T-cell (primary cell): ENCODE results near the gene ERN1. TPM values are rescaled to one million over a fixed set of nuclear protein-coding genes. Genes with fewer than 3 reads are reported as not detected.

Source experiments
- ATAC-seq, 4 experiments: fragments of 200-7000 bp in 3 of 4; fragments of 150-1000 bp in 1 of 4; cut with Tn5 transposase; replicated peaks in 1 of 4; 1 replicate in 3 of 4; 2 replicates in 1 of 4; pipeline ENCODE4 v1.10.0; 2021; ENCODE audit warnings: moderate library complexity in 3 of 4, mild to moderate bottlenecking in 2 of 4, moderate number of reproducible peaks in 1 of 4
- CTCF ChIA-PET, 2 donors: fragments of 300-600 bp; sonication (Branson Sonifier 250); formaldehyde crosslinking; loops; one replicate each; lab custom pipeline; 2022; ENCODE audit warnings: antibody characterized with exemption in 2 of 2; lab: Charles Lee
- POLR2A ChIA-PET, 2 donors: fragments of 300-600 bp; sonication (Branson Sonifier 250); formaldehyde crosslinking; loops; one replicate each; lab custom pipeline; 2022; ENCODE audit warnings: antibody characterized with exemption in 2 of 2; lab: Charles Lee
- DNase-seq, 35 experiments: peaks; one replicate each; pipeline versions ENCODE4 v3.0.0 to v3.0.0-alpha.2; 2013 to 2023
- H3K27ac ChIP-seq: one replicate; pipeline ENCODE4 v1.5.1; 2013; ENCODE audit warnings: low read length
- H3K27me3 ChIP-seq, 2 experiments: replicated peaks in 1 of 2; 1 replicate in 1 of 2; 2 replicates in 1 of 2; pipeline versions ENCODE4 v1.6.1 to v1.7.0; 2013; ENCODE audit warnings: low read length in 1 of 2, mixed read lengths in 1 of 2; ENCODE audit not compliant: control insufficient read depth in 2 of 2, insufficient read depth in 2 of 2; ENCODE audit errors: extremely low read depth in 1 of 2
- H3K36me3 ChIP-seq, 2 donors: 1 replicate in 1 of 2; 2 replicates in 1 of 2; pipeline versions ENCODE4 v1.6.1 to v1.7.0; 2013; ENCODE audit warnings: low read length in 1 of 2; ENCODE audit not compliant: control insufficient read depth in 2 of 2, insufficient read depth in 1 of 2; ENCODE audit errors: extremely low read depth in 1 of 2
- H3K4me1 ChIP-seq, 2 experiments: 1 replicate in 1 of 2; 2 replicates in 1 of 2; pipeline versions ENCODE4 v1.6.1 to v1.7.0; 2013; ENCODE audit warnings: low read length in 2 of 2, mixed read lengths in 1 of 2; ENCODE audit not compliant: insufficient read depth in 2 of 2, control insufficient read depth in 1 of 2; ENCODE audit errors: extremely low read depth in 1 of 2
- H3K4me3 ChIP-seq, 2 donors: 1 replicate in 1 of 2; 2 replicates in 1 of 2; pipeline versions ENCODE4 v1.5.1 to v1.7.0; 2013; ENCODE audit warnings: mild to moderate bottlenecking in 2 of 2, low read length in 1 of 2, moderate library complexity in 1 of 2; ENCODE audit not compliant: control insufficient read depth in 1 of 2; ENCODE audit errors: extremely low read depth in 1 of 2
- H3K9me3 ChIP-seq: 2 replicates; pipeline ENCODE4 v1.7.0; 2013
- H3K27ac Mint-ChIP-seq, 2 donors: one replicate each; pipeline ENCODE4 v1.8.0; 2020 to 2021; ENCODE audit warnings: mild to moderate bottlenecking in 2 of 2, mixed read lengths in 2 of 2
- H3K27me3 Mint-ChIP-seq, 2 donors: one replicate each; pipeline ENCODE4 v1.8.0; 2021 to 2022; ENCODE audit warnings: mixed read lengths in 2 of 2
- H3K36me3 Mint-ChIP-seq: one replicate; pipeline ENCODE4 v1.8.0; 2021; ENCODE audit warnings: mixed read lengths
- H3K4me1 Mint-ChIP-seq, 3 donors: one replicate each; pipeline ENCODE4 v1.8.0; 2020 to 2022; ENCODE audit warnings: mixed read lengths in 3 of 3, mild to moderate bottlenecking in 1 of 3
- H3K4me3 Mint-ChIP-seq, 3 donors: one replicate each; pipeline ENCODE4 v1.8.0; 2020 to 2022; ENCODE audit warnings: mild to moderate bottlenecking in 3 of 3, mixed read lengths in 3 of 3, moderate library complexity in 3 of 3
- H3K9me3 Mint-ChIP-seq, 3 donors: one replicate each; pipeline ENCODE4 v1.8.0; 2020 to 2022; ENCODE audit warnings: mixed read lengths in 3 of 3
- WGBS: methylation state at CpG from one replicate; pipeline ENCODE4 v1.1.5; 2013; ENCODE audit warnings: missing lambda C conversion rate; ENCODE audit not compliant: insufficient coverage; 5-methylcytosine and 5-hydroxymethylcytosine counted together
- total RNA-seq, 35 experiments: library from RNA in 6 of 35; stranded (reverse) in 6 of 35; fragments of 120-200 nt in 1 of 35; gene quantifications; one replicate each; pipeline versions ENCODE4 v1.2.1 to v1.2.4 and lab custom pipeline; 2013 to 2026

ERN1 gene
- total RNA-seq, 5 donors from 2014 or later (not counting 1 experiment from before 2014, with no cell fraction given) = 71.2 to 146 (median 112) TPM

DNA sequence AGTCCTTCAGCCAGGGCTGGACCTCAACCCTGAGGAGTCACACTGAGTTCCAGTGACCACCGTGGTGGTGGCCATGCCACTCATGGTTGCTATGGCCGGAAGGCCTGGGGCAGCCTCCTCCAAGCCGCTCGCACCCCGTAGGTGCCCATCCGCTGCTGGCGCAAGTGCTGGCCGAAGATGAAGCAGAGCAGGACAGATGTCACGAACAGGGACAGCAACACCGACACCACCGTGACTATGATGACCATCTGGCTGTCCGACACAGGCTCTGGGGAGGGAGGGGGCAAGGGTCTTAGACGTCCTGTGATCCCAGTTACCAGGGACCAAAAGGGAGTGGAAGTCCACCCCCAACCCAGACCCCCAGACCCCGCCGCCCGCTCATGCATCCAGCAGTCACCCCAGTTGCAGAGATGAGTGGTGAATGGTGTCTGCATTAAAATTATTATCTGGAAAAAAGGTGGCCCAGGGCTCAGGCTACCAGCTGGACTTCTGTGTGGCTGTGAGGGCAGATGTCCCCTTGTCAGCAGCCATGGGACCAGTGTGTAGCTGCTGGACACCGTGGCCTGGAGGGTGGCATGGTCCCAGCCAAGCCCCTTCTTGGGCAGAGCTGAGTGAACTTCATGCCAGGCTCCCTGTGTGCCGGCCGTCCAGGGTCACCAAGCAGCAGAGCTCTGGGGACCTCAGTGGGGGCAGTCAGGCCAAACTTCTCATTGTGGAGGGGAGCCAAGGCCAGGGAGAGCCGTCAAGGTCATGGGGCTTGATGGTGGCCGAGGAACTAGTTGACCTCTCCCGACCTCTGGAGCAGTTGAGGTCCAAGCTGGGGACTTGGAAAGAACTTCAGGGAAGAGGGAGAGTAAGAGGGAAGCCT lies 127.1 kb downstream of the ERN1 start:
- Histone ChIP-seq H3K9me3 (no peaks in the 10 kb centered on the region), H3K4me1 (peaks cover 0 to 42% of the 10 kb centered on the region in 2 experiments), H3K27ac (no peak overlapping the region), H3K27me3 (peaks cover 0 to 1% of the 10 kb centered on the region in 2 experiments), H3K4me3 (no peak overlapping the region), H3K36me3 (peaks cover 16 to 55% of the 10 kb centered on the region in 2 donors)
- Mint-ChIP-seq H3K27ac (no peak overlapping the region), H3K9me3 (no peaks in the 10 kb centered on the region), H3K27me3 (no peaks in the 10 kb centered on the region), H3K4me1 (peaks cover 30 to 53% (median 45%) of the 10 kb centered on the region in 3 donors), H3K36me3 (peaks cover 18% of the 10 kb centered on the region), H3K4me3 (no peak overlapping the region)
- peak in 2 of 35 experiments; percentile 9 to 21 for DNase-seq
- ChIA-PET POLR2A (no interaction called here), CTCF (interaction anchor here in 1 of 2 donors (0.8 kb wide), 1 partner anchor 17 kb away, joined by 6 read pairs; no protein-coding TSS in a partner anchor)
- no peak for ATAC-seq
- WGBS = 93% methylated on average over 17 of the region's 22 CpGs

DNA sequence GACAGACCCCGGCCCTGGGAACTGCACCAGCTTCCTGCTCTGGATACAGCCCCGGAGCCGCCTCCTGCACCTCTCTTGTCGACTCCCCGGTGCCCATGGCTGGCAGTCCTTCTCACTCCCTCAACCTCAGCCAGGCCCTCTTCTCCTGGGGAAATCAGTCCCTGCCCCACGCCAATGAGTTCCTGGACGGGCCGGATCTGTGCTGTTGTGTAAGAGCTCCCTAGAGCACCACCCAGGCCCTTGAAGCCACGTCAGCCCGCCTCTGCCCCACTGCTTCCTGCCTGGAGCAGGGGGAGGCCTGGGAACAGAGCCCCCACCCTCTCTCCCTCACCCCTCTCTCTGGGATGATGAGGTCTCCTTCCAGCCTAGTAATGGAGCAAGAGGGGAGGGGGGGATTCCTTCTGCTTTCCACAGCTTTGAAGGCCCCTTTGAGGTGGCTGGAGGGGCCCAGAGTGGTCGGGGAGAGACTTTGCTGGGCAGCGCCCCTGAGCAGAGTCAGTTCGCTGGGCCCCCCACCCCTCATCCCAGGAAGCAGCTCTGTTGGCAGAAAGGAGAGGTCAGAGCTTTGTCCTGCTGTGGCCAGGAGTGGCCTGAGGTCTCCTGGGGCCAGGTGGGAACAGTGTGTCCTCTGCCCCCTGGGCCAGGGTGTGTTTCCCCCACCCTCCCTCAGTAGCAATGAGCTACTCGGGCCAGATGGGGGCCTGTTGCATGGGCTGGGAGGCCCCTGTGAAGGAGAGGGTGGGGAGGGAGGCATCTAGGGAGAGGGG lies 128.0 kb downstream of the ERN1 start:
- Histone ChIP-seq H3K27me3 (peaks cover 0 to 4% of the 10 kb centered on the region in 2 experiments), H3K27ac (no peak overlapping the region), H3K36me3 (peaks cover 10 to 48% of the 10 kb centered on the region in 2 donors), H3K9me3 (no peaks in the 10 kb centered on the region), H3K4me3 (no peak overlapping the region), H3K4me1 (peaks cover 4 to 40% of the 10 kb centered on the region in 2 experiments)
- peaks cover 17% of the 10 kb centered on the region for H3K36me3 Mint-ChIP-seq
- WGBS = 94% methylated on average over 5 of the region's 14 CpGs
- ChIA-PET POLR2A (interaction anchor here in 1 of 2 donors (0.5 kb wide), 1 partner anchor 16 kb away, joined by 4 read pairs; no protein-coding TSS in a partner anchor), CTCF (no interaction called here)
- ATAC-seq = no peak
- no peaks in the 10 kb centered on the region for H3K9me3 Mint-ChIP-seq
- peaks cover 26 to 48% (median 46%) of the 10 kb centered on the region in 3 donors for H3K4me1 Mint-ChIP-seq
- peak in 2 of 35 experiments; percentile 11 to 19 for DNase-seq
- no peak overlapping the region for H3K4me3 Mint-ChIP-seq
- H3K27ac Mint-ChIP-seq = peak overlapping the region in 1 of 2 donors; percentile 16
- H3K27me3 Mint-ChIP-seq = no peaks in the 10 kb centered on the region

DNA sequence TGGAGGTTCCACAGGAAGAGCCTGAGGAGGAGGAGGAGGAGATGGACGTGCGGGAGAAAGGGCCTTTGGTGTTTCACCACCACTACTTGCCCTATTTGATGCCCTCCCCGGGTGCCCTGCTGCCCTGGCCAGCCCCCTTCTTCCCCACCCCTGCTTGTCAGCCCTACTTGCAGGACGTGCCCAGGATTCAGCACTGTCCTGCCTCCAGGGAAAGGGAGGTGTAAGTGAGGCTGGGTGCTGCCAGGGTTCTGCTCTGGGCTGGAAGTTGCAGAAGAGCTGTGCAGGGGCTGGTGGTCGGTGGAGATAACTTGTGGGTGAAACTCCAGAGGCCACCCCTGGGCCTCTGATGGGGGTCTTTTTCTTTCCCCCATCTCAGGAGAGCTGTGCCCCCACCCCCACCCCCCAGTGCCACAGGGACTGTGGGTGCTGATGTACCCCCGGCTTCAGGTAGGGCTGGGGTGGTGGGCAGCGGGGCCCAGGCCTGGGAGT lies 128.8 kb downstream of the ERN1 start:
- peak in 1 of 35 experiments; percentile 22 for DNase-seq

DNA sequence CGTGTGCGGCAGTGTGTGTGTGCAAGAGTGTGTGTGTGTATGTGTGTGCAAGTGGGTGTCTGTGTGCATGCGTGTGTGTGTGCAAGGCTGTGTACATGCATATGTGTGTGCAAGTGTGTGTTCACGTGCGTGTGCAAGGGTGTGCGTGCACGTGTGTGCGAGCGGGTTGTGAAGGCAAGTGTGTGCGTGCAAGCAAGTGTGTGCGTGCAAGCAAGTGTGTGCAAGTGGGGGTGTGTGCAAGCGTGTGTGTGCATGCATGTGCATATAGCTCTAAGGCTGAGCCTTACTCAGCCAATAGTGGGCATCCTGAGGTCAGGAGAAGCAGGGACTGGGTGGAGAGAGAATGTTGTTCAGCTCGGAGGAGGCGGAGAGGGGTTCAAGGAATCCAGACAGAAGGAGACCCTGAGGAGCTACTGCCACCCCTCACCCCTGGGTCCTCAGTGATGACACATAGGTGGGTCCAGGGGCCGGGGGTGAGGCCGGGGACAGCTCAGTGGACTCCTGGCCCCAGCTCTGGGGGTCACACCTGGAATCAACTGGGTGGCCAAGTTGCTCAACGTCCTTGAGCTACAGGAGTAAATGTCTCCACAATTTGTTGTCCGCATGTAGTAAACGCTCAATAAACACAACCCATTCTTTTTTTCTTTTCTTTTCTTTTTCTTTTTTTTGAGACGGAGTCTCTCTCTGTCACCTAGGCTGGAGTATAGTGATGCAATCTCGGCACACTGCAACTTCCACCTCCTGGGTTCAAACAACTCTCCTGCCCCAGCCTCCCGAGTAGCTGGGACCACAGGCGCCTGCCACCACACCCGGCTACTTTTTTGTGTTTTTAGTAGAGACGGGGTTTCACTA lies 130.0 kb downstream of the ERN1 start:
- DNase-seq = peak in 1 of 35 experiments; percentile 9

More for the DNA sequence above, 128.8 kb downstream of the ERN1 start:
- H3K9me3 Mint-ChIP-seq = no peaks in the 10 kb centered on the region
- H3K9me3 ChIP-seq = no peaks in the 10 kb centered on the region
- no peaks in the 10 kb centered on the region for H3K27me3 Mint-ChIP-seq
- H3K27me3 ChIP-seq = peaks cover 0 to 4% of the 10 kb centered on the region in 2 experiments
- H3K27ac Mint-ChIP-seq = no peak overlapping the region
- POLR2A ChIA-PET = interaction anchor here in 1 of 2 donors (0.5 kb wide), 1 partner anchor 17 kb away, joined by 4 read pairs; no protein-coding TSS in a partner anchor
- peaks cover 22 to 43% (median 42%) of the 10 kb centered on the region in 3 donors for H3K4me1 Mint-ChIP-seq
- ATAC-seq = no peak
- CTCF ChIA-PET = no interaction called here
- H3K4me3 Mint-ChIP-seq = no peak overlapping the region
- no peak overlapping the region for H3K27ac ChIP-seq
- H3K36me3 Mint-ChIP-seq = peaks cover 17% of the 10 kb centered on the region
- peaks cover 4 to 32% of the 10 kb centered on the region in 2 experiments for H3K4me1 ChIP-seq
- no peak overlapping the region for H3K4me3 ChIP-seq
- peaks cover 10 to 40% of the 10 kb centered on the region in 2 donors for H3K36me3 ChIP-seq
- WGBS = no CpG with 5 or more reads among the region's 7 CpGs

DNA sequence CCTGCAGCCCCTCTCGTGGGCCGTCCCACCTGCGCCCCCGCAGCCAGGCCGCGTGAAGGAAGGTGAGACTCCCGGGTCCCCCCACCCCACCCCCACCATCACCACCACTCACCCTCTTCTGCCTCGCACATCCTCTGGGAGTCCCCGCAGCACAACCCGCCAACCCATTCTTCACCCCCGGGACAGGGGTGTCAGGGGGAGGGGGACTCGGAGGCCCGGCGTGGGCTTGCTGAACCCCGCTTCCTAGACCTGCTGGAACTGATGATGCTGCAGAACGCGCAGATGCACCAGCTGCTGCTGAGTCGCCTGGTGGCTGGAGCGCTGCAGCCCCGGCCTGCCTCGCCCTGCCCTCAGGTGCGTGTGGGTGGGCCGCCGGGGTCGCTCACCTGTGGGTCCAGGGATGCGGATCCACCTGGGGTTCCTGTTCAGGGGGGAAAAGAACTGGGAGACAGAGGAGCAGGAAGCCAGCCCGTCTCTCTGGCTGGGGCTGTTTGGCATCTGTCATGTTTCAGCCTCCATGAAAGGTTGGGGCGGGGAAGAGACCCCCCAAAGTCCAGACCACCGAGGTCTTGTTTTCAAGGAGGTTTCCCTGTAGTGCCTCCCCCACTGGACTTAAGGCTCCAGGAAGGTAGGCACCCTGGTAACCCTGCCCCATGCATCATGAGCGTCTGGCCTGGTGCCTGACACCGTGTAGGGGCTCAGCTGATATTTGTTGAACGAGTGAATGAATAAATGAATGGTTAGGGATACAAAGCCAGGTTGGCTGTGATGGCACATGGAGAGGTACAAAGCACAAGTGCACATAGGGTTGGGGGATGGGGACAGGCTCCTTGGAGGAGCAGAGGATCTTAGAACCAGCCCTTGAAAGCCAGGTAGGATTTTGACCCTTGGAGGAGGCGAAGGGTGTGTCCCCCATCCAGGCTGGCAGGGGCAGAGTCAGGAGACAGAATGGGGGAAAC lies 130.9 kb downstream of the ERN1 start:
- no peaks in the 10 kb centered on the region for H3K9me3 ChIP-seq
- CTCF ChIA-PET = interaction anchor here in 1 of 2 donors (0.6 to 2.0 kb wide), 3 partner anchors 21 to 307 kb away, joined by 3 to 8 read pairs (median 6); partner anchors contain the start of gene ICAM2
- H3K9me3 Mint-ChIP-seq = no peaks in the 10 kb centered on the region
- H3K27me3 ChIP-seq = peaks cover 0 to 4% of the 10 kb centered on the region in 2 experiments
- H3K36me3 ChIP-seq = peaks cover 10 to 20% of the 10 kb centered on the region in 2 donors
- POLR2A ChIA-PET = no interaction called here
- peak overlapping the region; percentile 34 to 64 for H3K27ac Mint-ChIP-seq
- peaks cover 4 to 37% of the 10 kb centered on the region in 2 experiments for H3K4me1 ChIP-seq
- peak overlapping the region; percentile 68 to 87 (median 79) for H3K4me3 Mint-ChIP-seq
- WGBS = 26% methylated on average over 14 of the region's 33 CpGs
- ATAC-seq = peak; percentile 20 to 43 (median 30)
- no peaks in the 10 kb centered on the region for H3K27me3 Mint-ChIP-seq
- H3K27ac ChIP-seq = no peak overlapping the region
- H3K4me1 Mint-ChIP-seq = peaks cover 23 to 44% (median 42%) of the 10 kb centered on the region in 3 donors
- peaks cover 8% of the 10 kb centered on the region for H3K36me3 Mint-ChIP-seq
- DNase-seq = peak in 16 of 35 experiments; percentile 15 to 56 (median 22)
- H3K4me3 ChIP-seq = peak overlapping the region; percentile 69 to 82

More for the DNA sequence above, 130.0 kb downstream of the ERN1 start:
- Histone ChIP-seq H3K4me1 (peaks cover 4 to 32% of the 10 kb centered on the region in 2 experiments), H3K36me3 (peaks cover 10 to 29% of the 10 kb centered on the region in 2 donors), H3K27me3 (peaks cover 0 to 4% of the 10 kb centered on the region in 2 experiments), H3K9me3 (no peaks in the 10 kb centered on the region), H3K4me3 (no peak overlapping the region), H3K27ac (no peak overlapping the region)
- no peaks in the 10 kb centered on the region for H3K9me3 Mint-ChIP-seq
- H3K27ac Mint-ChIP-seq = peak overlapping the region; percentile 52 to 64
- CTCF ChIA-PET = no interaction called here
- H3K36me3 Mint-ChIP-seq = peaks cover 13% of the 10 kb centered on the region
- POLR2A ChIA-PET = interaction anchor here in 1 of 2 donors (0.6 kb wide), 1 partner anchor 132 kb away, joined by 5 read pairs; no protein-coding TSS in a partner anchor
- H3K4me3 Mint-ChIP-seq = peak overlapping the region; percentile 68 to 87 (median 79)
- H3K4me1 Mint-ChIP-seq = peaks cover 19 to 43% (median 35%) of the 10 kb centered on the region in 3 donors
- 94% methylated on average over 19 of the region's 25 CpGs for WGBS
- no peaks in the 10 kb centered on the region for H3K27me3 Mint-ChIP-seq
- no peak for ATAC-seq
